LNCaP clone FGC (cell line): ENCODE data around the gene NANOS1.

Experiments used
- DNase-seq: peaks from one replicate; pipeline ENCODE4 v3.0.0-alpha.2; 2011; ENCODE audit warnings: low read depth
- H3K4me3 ChIP-seq: 2 replicates; pipeline ENCODE4 v1.5.1; 2011; ENCODE audit warnings: mild to moderate bottlenecking, low read depth, low read length, control low read depth
- TF ChIP-seq, protein P1 (sequence below): IDR thresholded peaks from 2 replicates; pipeline ENCODE4 v1.5.1; 2012; ENCODE audit warnings: mild to moderate bottlenecking; ENCODE audit not compliant: control insufficient read depth, insufficient read depth; ENCODE audit errors: extremely low read depth

Gene NANOS1

DNA sequence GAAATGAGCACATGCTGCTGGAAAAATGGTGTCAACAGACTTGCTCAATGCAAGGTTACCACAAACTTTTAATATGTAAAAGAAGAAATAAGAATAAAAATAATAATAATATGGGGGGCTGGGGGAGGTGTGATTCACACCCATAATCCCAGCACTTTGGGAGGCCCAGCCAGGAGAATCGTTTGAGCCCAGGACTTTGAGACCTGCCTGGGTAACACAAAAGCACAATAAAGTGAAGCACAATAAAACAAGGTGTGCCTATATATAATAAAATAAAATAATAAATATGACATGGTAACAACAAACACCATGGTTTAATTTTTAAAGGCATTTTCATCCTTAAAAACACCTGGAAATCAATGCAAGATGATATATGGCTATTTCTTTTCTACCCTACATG lies 26.0 kb downstream of the NANOS1 start:
- H3K4me3 ChIP-seq = no peak overlapping the region
- TF ChIP-seq, protein P1, sequence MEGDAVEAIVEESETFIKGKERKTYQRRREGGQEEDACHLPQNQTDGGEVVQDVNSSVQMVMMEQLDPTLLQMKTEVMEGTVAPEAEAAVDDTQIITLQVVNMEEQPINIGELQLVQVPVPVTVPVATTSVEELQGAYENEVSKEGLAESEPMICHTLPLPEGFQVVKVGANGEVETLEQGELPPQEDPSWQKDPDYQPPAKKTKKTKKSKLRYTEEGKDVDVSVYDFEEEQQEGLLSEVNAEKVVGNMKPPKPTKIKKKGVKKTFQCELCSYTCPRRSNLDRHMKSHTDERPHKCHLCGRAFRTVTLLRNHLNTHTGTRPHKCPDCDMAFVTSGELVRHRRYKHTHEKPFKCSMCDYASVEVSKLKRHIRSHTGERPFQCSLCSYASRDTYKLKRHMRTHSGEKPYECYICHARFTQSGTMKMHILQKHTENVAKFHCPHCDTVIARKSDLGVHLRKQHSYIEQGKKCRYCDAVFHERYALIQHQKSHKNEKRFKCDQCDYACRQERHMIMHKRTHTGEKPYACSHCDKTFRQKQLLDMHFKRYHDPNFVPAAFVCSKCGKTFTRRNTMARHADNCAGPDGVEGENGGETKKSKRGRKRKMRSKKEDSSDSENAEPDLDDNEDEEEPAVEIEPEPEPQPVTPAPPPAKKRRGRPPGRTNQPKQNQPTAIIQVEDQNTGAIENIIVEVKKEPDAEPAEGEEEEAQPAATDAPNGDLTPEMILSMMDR = no peak
- no peak for DNase-seq

GRCh38 chr10:119058010-119058409 lies 28.5 kb downstream of the NANOS1 start:
- H3K4me3 ChIP-seq = no peak overlapping the region
- no peak for DNase-seq
- TF ChIP-seq, protein P1 = no peak

DNA sequence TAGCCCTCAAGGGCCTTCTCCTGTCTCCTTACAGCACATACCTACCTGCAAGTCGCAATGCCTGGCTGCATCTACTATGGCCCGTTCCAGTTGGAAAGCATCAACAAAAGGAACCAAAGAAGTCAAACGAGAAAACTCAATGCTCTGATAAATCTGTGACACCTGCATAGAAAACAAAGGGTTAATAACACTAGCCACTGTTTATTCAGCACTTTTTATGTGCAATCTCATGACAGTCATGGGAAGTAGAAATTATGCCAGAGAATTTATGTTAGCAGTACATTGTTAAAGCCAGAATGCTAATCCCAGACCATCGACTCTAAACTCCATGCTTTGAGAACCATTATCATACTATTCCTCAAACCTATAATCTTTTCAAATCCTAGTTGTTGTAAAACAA lies 30.0 kb downstream of the NANOS1 start:
- peak; percentile 54 for DNase-seq
- TF ChIP-seq, protein P1 = no peak
- H3K4me3 ChIP-seq = no peak overlapping the region

GRCh38 chr10:119060107-119060506 lies 30.6 kb downstream of the NANOS1 start:
- TF ChIP-seq, protein P1 = no peak
- H3K4me3 ChIP-seq = no peak overlapping the region
- no peak for DNase-seq

- TF ChIP-seq, protein P1 = no peak
- H3K4me3 ChIP-seq = no peak overlapping the region
- DNase-seq = no peak
Observed at GRCh38 chr10:119061352-119061751, 31.8 kb downstream of the NANOS1 start.

- no peak for DNase-seq
- TF ChIP-seq, protein P1 = no peak
- H3K4me3 ChIP-seq = no peak overlapping the region
Observed at GRCh38 chr10:119061926-119062325, 32.4 kb downstream of the NANOS1 start.

- TF ChIP-seq, protein P1 = no peak
- DNase-seq = no peak
- no peak overlapping the region for H3K4me3 ChIP-seq
Observed at GRCh38 chr10:119070395-119071165, 41.1 kb downstream of the NANOS1 start.
